T47D (cell line): ENCODE measurements around the gene BMP7.
"Not testable (repeated sequence)": the region's sequence is repeated elsewhere in the genome, so short reads cannot be mapped to it uniquely, and the experiment has no call there.

ENCODE experiments used
- DNase-seq, 2 experiments: peaks; one replicate each; pipeline versions ENCODE4 v3.0.0 to v3.0.0-alpha.2; 2011 to 2012; ENCODE audit warnings: low read depth in 1 of 2, low spot score in 1 of 2
- JUND ChIP-seq: IDR thresholded peaks from 2 replicates; pipeline ENCODE4 v1.6.1; 2012; ENCODE audit warnings: low read depth
- in situ Hi-C: cut with HindIII; loops from 2 replicates; pipeline ENCODE4 v1.10.0; 2016; ENCODE audit warnings: low sequenced_read_pairs, low pct_unique_long_range_greater_than_20kb

BMP7 gene

GRCh38 chr20:57269148-57269984, 2.9 kb upstream of the BMP7 start:
- no peak for DNase-seq
- in situ Hi-C loops, result no loop called here

DNA sequence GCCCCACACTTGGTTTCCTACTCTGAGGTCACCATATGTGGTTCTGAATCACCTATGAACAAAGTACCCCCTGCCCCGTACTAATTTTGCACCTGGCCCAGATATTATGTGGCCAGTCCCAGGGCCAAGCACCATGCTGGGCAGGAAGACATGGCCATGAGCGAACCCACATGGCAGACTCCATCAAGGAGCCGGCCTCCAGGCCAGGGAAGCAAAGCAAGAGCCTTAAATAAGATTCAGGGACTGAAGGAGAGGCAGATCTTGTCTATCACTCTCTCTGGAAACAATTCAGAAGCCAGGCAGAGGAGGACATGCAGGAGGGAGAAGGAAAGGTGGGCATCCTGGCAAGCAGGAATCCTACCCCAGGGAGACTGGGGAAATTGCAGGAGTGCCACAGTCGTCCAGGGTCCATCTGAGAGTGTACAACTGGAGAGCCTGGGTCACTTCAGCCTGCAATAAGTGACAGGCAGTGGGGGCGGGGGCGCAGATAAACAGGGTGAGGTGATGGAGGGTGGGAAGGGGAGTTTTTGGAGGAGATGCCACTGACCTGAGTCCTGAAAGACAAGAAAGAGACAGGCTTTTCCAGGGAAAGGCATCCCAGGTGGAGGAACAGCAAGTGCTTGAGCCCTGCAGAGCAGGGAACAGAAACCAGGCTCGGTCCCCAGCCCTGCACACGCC, 2.1 kb upstream of the BMP7 start:
- in situ Hi-C loops, result no loop called here
- TF ChIP-seq JUND, result no peak
- no peak for DNase-seq

More at GRCh38 chr20:57269148-57269984, 2.9 kb upstream of the BMP7 start:
- TF ChIP-seq JUND, result no peak

DNA sequence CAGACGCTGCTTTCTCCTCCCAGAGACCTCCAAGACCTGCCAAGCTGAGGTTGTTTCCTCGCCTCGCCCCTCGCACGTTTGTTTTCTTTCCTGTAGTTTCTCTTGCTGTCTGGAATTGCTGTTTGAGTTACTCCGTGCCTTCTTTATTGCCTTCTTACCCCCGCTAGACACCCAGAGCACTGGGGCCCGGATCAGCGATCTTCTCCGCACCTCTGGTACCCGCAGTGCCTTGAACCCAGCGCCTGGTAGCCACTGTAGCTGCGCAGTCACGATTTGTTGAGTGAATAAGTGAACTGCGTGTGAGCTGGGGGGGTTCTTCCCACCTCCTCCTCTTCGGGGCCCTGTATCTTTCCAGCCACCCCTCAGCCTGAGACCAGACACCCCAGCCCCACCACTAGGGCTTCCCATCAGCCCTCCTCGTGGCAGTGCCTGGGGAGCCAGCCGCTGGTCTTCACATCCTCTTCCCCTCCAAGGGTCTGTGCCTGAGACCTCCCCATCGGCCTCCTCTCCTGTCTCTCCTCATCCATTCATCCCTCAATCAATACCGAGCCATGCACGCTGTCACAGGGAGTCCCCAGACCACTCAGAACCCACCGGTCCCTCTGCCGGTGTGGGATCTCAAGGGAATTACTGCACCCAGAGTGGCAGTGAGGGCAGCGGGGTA, 849 bp upstream of the BMP7 start:
- in situ Hi-C loops, result no loop called here
- TF ChIP-seq JUND, result no peak
- no peak for DNase-seq

DNA sequence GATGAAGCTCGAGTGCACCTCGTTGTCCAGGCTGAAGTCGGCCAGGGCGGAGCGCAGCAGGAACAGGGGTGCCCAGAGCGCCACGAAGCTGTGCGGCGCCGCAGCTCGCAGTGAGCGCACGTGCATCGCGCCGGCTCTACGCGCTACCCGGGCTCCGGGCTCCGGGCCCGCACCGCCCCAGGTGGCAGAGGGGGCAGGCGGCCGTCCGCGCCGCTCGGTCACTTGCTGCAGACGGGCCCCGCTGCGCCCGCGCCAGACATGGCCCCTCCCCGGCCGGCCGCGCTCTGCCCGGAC, 497 bp downstream of the BMP7 start:
- in situ Hi-C loops, result no loop called here
- peak in 1 of 2 experiments; percentile 69 for DNase-seq
- no peak for TF ChIP-seq JUND

DNA sequence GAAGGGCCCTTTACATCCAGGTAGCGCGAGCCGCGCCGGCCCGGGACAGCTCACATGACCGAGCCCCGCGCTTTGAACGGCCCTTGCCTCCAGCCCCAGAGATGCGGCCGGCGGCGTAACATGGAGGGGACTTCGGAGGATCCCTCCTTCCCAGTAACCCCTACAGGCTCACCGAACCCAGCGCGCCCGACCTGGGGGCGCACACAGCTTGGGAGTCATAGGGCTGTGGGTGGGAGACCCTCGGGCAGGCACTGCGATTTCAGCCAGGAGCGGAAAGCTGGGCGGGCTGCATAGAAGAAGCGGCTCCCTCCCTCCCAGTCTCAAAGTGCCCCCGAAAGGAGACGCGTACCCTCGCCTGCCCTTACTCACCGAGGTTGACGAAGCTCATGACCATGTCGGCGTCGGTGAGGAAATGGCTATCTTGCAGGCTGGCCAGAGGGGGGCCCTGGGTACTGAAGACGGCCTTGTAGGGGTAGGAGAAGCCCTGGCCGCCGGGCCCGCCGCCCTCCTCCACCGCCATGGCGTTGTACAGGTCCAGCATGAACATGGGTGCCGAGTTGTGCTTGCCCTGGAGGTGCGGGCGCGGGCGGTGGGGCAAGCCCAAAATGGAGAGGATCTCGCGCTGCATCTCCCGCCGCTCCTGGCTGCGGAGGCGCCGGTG, 975 bp downstream of the BMP7 start:
- in situ Hi-C loops, result no loop called here
- DNase-seq, result no peak
- TF ChIP-seq JUND, result no peak

GRCh38 chr20:57264908-57265335, 1.5 kb downstream of the BMP7 start:
- DNase-seq, in situ Hi-C loops: not testable (repeated sequence)

DNA sequence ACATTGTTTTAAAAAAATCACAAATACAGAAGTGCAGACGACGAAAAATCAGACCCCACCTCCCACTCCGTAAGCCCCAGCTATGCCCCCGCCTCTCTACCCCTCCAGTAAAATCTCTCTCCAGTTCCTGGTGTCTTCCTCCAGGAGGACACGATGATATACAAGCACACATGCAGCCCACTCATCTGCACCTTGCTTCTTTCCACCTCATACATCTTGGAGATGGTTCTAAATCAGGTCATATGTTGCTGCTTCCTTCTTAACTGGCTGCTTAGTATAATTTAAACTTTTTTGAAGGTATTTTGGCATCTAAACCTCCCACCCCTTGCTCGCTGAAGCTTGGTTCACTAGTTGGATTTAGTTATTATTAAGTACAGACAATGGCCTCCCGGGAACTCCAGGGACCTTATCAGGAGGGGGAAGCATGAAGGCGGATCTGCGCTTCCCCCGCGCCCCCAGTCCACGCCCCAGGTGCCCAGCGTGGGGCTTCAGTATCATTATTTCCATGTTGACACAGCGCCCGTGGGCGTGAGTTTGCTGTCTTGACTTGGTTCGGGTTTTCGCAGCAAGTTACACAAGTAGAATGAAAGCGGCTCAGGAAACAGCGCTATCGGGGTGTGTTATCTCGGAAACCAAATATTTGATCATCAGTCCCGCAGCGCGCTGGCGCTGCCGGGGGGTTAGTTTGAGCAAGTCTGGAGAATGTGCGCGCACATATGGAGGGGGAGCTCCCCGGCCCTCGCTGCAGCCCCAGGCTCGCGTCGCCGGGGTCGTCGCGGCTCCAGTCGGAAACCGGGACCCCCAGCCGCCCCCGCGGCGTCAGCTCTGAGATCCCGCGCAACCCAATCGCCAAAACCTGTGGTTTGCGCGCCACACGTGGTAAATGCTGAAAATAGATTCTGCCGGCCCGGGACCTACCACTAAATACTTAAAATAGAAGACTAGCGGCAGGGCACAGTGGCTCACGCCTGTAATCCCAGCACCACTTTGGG, 2.3 kb downstream of the BMP7 start:
- in situ Hi-C loops, result no loop called here
- TF ChIP-seq JUND, result no peak
- peak; percentile 46 to 70 for DNase-seq

DNA sequence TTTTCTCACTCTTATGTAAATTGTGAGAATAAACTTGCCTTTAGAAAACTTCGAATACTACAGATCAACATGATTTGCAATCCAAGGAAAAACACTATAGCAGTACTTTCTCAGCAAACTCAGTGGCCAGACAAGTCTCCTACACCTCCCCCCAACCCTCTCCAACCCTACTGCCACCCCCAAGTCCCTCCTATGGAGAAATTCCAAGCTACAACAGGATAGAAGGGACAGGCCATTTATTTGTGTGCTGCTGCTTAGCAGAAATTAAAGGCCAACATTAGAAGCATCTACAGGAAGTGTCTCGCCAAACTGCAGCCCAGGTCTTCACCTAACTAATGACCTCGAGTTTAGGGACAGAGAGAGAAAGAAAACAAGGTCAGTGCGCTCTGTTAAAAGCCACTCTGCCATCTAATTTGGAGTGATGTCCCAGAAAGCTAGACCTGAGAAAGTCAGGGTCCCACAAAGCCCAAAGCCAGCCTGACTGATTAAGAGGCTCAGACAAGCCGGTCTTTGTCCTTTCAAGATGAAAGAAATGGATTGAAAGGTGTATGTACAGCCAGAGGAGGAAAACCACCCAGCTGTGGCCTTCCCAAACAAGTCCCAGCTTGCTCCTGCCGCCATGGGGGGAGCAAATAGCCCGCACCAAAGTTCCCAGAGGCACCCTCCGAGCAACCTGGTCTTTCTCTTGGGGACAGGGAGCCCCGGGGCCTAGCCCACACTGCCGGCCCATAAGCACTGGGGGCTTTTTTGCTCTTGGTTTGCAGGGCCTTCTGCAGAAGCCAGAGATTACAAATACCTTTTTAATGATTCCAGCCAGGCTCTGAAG, 3.4 kb downstream of the BMP7 start:
- TF ChIP-seq JUND, result no peak
- in situ Hi-C loops, result no loop called here
- DNase-seq, result no peak

GRCh38 chr20:57262301-57262700, 4.1 kb downstream of the BMP7 start:
- DNase-seq, result no peak
- in situ Hi-C loops, result no loop called here
- TF ChIP-seq JUND, result no peak

DNA sequence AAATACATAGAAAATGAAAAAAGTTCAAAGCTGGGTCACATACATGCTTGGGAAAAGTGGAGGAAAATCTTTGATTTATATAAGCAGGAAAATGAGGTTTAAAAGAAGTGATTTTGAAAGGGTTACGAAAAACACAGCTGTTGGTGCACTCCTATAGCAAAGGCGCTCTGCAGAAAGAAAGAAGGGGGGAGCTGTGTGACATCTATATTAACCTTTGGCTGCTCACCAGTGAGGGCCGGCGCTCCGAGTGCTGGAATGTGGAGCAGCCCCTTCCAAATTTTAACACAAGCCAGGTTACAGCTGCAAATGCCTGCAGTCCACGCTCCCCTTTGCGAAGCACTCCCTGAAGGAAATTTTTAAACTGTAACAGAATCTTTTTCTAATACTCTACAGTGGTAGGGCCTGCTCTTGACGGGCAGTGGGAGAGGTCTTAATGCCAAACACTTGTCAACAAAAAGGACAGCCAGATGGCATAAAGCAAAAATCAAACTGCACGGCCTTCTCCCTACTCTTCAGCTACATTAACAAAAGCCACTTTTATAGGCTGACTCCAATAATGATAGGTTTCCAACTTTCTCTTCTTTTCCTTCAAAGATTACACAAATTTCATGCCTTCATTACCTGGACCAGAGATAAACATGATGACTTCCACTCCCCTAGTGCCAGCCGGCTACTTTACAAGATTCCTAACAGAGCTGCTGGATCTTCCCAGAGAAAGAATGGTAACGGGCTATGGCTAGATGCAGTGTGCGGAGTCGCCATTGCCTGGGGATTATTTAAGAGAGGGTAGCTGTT, 4.8 kb downstream of the BMP7 start:
- no peak for TF ChIP-seq JUND
- in situ Hi-C loops, result no loop called here
- no peak for DNase-seq
